Activated T-helper 2 cell treated with anti-CD3 and anti-CD28 coated beads, Interferon-gamma antibody, Interleukin-2, Interleukin-4, amounts not matched to agents 10 μg/mL and 5 μg/mL and 100 μg/mL, durations not matched to agents 14 hours and 24 hours and 36 hours (primary cell): ENCODE measurements around the gene MAGI2. TPM values are rescaled to one million over a fixed set of nuclear protein-coding genes. Genes with fewer than 3 reads are reported as not detected.
A peak's percentile ranks its signal among the peaks of the same experiment; 100 is the strongest.

Experiments used
- DNase-seq: peaks from one replicate; pipeline ENCODE4 v3.0.0; 2021; ENCODE audit warnings: low spot score
- H3K27ac Mint-ChIP-seq: one replicate; pipeline ENCODE4 v1.8.0; 2021; ENCODE audit warnings: mixed read lengths
- H3K27me3 Mint-ChIP-seq: one replicate; pipeline ENCODE4 v1.8.0; 2021; ENCODE audit warnings: low read depth, mixed read lengths
- H3K36me3 Mint-ChIP-seq: one replicate; pipeline ENCODE4 v1.8.0; 2021; ENCODE audit warnings: low read depth, mixed read lengths
- H3K4me1 Mint-ChIP-seq: one replicate; pipeline ENCODE4 v1.8.0; 2021; ENCODE audit warnings: low read depth, mixed read lengths
- H3K4me3 Mint-ChIP-seq: one replicate; pipeline ENCODE4 v1.8.0; 2021; ENCODE audit warnings: low read depth, mild to moderate bottlenecking, moderate library complexity, mixed read lengths
- H3K9me3 Mint-ChIP-seq: one replicate; pipeline ENCODE4 v1.8.0; 2021; ENCODE audit warnings: mixed read lengths
- intact Hi-C: fragments of 100-400 bp; cut with micrococcal nuclease; formaldehyde crosslinking; loops from one replicate; pipeline ENCODE4 v1.15.1; 2023
- total RNA-seq: library from RNA; stranded (reverse); gene quantifications from 2 replicates; pipeline ENCODE4 v1.2.3, GENCODE V29; 2022

Gene MAGI2
- total RNA-seq, 1 donor from 2014 or later = 0.21 TPM

DNA sequence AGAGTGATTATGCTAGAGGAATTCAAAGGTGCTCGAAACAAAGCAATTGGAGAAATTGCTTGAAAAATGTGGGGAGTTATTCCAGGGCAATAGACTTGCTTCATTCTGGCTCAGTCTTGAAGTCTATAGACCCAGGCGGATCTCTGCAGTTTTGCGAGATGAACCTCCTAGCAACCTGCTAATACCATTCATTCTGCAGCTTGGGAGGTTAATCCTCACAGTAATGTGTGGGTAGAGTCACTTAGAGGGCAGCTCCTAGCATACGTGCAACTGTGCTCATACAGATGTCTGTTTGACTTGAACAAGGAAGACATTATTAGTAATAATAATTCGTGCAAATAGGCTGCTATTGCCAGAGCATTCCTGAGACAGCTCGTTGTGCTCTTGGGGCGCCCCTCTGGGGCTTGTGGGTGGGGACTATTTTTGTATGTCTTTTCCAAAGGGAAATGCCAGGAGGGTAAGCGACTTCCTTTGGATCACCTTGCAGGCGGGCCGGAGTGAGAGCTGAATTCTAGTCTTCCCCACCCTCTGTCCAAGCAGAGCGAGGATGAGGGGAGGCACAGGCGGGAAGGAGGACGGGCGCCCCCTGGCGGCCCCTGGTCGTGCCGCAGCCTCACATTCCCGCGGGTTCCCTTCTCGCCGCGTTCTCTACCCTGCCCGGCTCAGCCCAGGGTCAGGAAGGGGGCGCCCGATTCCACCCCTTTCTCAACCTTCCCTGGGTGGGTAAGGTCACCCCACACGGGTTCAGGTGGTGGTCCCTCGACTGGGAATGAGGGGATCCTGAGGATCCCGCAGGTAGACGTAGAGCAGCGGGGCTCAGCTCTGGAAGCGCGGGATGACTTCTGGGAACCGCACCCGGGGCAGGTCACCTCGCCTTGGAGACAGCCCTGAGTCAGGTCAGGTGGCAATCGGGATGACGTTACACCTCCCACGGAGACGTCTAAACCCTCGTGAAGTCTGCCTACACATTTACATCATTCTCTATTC lies 1413.4 kb downstream of the MAGI2 start:
- H3K9me3 Mint-ChIP-seq = no peaks in the 10 kb centered on the region
- no peaks in the 10 kb centered on the region for H3K36me3 Mint-ChIP-seq
- peaks cover 14% of the 10 kb centered on the region for H3K27me3 Mint-ChIP-seq
- intact Hi-C loops = loop anchor here (2.0 to 10.0 kb wide), 2 partner anchors 99 to 385 kb away; no protein-coding TSS in a partner anchor
- H3K4me1 Mint-ChIP-seq = peaks cover 2% of the 10 kb centered on the region
- no peak overlapping the region for H3K4me3 Mint-ChIP-seq
- DNase-seq = peak; percentile 29
- H3K27ac Mint-ChIP-seq = no peak overlapping the region

DNA sequence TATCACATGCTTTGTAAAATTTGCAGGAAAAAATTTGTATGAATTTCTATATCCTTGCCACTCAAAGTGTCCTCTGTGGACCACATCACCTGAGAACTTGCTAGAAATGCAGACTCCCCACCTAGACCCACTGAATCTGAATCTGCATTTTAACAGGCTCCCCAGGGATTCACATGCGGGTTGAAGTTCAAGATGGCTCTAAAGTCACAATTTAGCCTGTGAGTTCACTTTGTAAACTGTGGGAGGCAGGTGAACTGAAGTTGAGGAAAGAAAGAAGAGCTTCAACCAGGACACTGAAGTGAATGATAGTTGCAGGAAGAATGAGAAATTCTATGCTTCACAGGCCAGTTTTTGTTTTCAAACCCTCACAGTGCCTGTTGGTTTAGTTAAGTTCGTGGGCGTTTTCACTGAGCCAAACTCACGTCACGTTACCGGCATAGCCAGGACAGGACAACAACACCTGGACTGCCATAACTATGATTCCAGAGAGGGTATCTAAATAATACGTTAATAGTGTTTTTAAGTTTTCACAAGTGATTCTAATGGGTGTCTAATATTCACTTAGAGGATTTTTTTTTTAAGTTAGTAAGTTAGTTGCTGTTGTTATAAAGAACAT lies 1414.9 kb downstream of the MAGI2 start:
- no peaks in the 10 kb centered on the region for H3K9me3 Mint-ChIP-seq
- H3K27ac Mint-ChIP-seq = no peak overlapping the region
- intact Hi-C loops = loop anchor here (10.0 kb wide), 1 partner anchor 384 kb away; no protein-coding TSS in a partner anchor

DNA sequence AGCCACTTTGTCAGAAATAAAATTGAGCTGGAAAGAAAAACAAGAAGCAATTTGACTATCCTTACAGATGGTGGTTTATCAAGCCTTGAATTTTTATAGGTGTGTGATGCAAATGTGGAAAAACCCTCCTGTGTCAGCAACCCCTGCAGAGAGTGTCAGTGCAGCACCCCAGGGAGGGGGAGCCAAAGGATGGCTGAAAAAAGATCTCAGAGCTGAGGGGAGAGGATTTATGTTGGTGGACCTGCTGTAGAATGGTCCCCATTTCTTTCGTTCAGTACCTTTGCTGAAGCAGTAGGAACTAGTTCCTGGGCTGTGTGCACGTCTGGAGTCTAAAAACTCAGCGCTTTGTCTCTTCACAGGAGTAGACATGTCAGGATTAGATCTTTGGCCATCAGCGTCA lies 1415.9 kb downstream of the MAGI2 start:
- intact Hi-C loops = loop anchor here (10.0 kb wide), 1 partner anchor 383 kb away; no protein-coding TSS in a partner anchor
- no peak overlapping the region for H3K4me3 Mint-ChIP-seq

More for the DNA sequence above, 1414.9 kb downstream of the MAGI2 start:
- DNase-seq = no peak
- H3K4me3 Mint-ChIP-seq = no peak overlapping the region
- peaks cover 2% of the 10 kb centered on the region for H3K4me1 Mint-ChIP-seq
- peaks cover 19% of the 10 kb centered on the region for H3K27me3 Mint-ChIP-seq
- no peaks in the 10 kb centered on the region for H3K36me3 Mint-ChIP-seq

DNA sequence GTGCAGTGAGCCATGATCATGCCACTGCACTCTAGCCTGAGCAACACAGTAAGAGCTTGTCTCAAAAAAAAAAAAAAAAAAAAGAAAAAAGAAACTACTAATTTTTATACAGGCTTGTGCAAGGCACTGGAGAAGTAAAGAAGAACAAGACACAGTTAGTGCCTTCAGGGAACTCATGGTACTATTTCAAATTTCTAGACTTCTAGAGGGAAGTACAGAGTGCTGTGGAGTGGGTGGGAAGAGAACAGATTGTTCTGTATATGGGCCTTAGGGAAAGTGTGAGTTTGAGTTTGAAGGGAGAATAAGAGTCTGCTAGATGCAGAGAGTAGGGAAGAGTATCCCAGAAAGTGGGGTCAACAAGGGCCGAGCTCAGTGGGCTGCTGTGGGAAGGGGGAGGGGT lies 1420.1 kb downstream of the MAGI2 start:
- Mint-ChIP-seq H3K4me3 (no peak overlapping the region), H3K27me3 (peaks cover 34% of the 10 kb centered on the region), H3K36me3 (no peaks in the 10 kb centered on the region), H3K27ac (no peak overlapping the region), H3K4me1 (no peaks in the 10 kb centered on the region), H3K9me3 (no peaks in the 10 kb centered on the region)
- no peak for DNase-seq
- intact Hi-C loops = loop anchor here (10.0 kb wide), 1 partner anchor 379 kb away; no protein-coding TSS in a partner anchor

More for the DNA sequence above, 1415.9 kb downstream of the MAGI2 start:
- Mint-ChIP-seq H3K27me3 (peaks cover 24% of the 10 kb centered on the region), H3K4me1 (peaks cover 2% of the 10 kb centered on the region), H3K27ac (no peak overlapping the region), H3K9me3 (no peaks in the 10 kb centered on the region), H3K36me3 (no peaks in the 10 kb centered on the region)
- DNase-seq = no peak

DNA sequence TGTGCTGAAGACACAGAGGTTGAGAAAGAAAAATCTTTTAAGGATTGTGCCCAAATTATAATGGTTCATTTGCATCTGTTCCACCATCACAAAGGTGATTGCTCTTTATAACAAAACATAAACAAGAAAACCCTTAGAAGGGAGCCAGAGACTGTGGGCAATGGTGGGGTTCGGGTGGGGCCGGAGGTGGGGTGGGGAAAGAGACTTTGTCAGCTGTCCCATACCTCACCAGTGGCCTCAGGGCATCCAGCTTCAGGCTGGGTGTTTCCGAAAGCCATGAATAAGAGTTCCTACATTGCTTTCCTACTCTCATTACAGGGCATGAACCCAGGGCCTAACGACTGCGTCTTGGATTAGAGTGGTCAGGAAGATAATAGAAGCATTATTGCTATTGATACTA lies 1427.0 kb downstream of the MAGI2 start:
- peaks cover 28% of the 10 kb centered on the region for H3K27me3 Mint-ChIP-seq
- H3K9me3 Mint-ChIP-seq = no peaks in the 10 kb centered on the region
- H3K4me3 Mint-ChIP-seq = no peak overlapping the region
- DNase-seq = no peak
- no peak overlapping the region for H3K27ac Mint-ChIP-seq
- peaks cover 1% of the 10 kb centered on the region for H3K4me1 Mint-ChIP-seq
- intact Hi-C loops = no loop called here
- no peaks in the 10 kb centered on the region for H3K36me3 Mint-ChIP-seq

DNA sequence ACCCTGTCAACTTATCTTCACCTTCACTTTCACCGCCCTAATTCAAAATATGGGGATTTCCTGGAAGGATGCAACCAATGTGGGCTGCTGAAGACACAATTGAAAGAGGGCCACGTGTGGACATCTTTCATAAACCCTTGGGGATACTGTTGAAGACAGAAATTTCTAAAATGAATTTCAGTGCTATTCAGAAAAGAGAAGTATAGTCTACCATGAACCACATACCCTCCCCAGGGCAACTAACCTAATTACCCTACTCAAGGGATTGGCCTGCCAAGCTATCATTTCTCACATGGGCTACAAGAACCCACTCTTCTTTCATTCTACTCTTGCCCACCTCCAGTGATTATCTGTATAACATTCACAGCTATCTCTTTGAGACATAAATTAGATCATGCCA lies 1428.9 kb downstream of the MAGI2 start:
- Mint-ChIP-seq H3K4me3 (no peak overlapping the region), H3K27me3 (peaks cover 31% of the 10 kb centered on the region), H3K4me1 (peaks cover 9% of the 10 kb centered on the region), H3K36me3 (no peaks in the 10 kb centered on the region), H3K9me3 (no peaks in the 10 kb centered on the region), H3K27ac (no peak overlapping the region)
- intact Hi-C loops = loop anchor here (5.0 kb wide), 1 partner anchor 1993 kb away; no protein-coding TSS in a partner anchor
- no peak for DNase-seq

DNA sequence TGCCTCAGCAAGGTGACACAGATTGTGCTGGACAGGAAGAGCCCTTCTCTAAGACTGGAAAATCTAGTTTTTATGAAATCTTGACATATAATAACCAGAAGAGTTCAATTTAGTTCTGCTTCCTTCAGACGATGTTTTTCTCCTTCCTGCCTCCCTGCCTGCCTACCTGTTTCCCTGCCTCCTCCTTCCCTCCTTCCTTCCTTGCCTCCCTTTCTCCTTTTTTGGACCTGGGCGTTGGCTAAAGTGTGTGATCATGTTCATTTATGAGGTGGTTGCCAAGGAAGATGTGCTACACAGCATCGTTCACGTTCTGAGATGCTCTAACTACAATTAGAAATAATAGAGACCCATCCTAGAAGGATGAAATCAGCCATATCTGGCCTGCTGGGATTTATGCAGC lies 1430.3 kb downstream of the MAGI2 start:
- Mint-ChIP-seq H3K36me3 (peaks cover 5% of the 10 kb centered on the region), H3K4me3 (no peak overlapping the region), H3K9me3 (no peaks in the 10 kb centered on the region), H3K27me3 (peaks cover 39% of the 10 kb centered on the region), H3K4me1 (peaks cover 15% of the 10 kb centered on the region), H3K27ac (no peak overlapping the region)
- intact Hi-C loops = loop anchor here (5.0 kb wide), 1 partner anchor 1994 kb away; no protein-coding TSS in a partner anchor
- no peak for DNase-seq

DNA sequence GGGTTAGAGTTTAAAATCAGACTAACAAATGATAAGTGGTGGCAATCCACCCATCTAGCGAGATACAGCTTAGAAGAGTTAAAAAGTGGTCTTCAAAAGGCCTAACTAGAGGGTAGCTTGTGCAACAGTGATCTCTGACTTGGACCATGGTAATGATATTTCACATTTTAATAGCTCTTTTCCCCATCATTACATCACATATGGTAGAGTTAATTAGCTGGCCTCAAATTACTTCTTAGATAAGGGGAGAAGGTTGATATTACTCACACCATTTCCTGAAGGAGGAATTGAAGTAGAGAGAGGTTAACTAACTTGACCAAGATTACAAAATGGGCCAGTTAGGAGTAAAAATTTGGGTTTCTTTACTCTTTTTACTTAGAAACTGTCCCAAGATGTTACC lies 1431.3 kb downstream of the MAGI2 start:
- Mint-ChIP-seq H3K27ac (no peak overlapping the region), H3K36me3 (peaks cover 5% of the 10 kb centered on the region), H3K27me3 (peaks cover 48% of the 10 kb centered on the region), H3K4me1 (peaks cover 17% of the 10 kb centered on the region), H3K9me3 (no peaks in the 10 kb centered on the region), H3K4me3 (no peak overlapping the region)
- intact Hi-C loops = loop anchor here (5.0 kb wide), 1 partner anchor 1995 kb away; no protein-coding TSS in a partner anchor
- DNase-seq = no peak

DNA sequence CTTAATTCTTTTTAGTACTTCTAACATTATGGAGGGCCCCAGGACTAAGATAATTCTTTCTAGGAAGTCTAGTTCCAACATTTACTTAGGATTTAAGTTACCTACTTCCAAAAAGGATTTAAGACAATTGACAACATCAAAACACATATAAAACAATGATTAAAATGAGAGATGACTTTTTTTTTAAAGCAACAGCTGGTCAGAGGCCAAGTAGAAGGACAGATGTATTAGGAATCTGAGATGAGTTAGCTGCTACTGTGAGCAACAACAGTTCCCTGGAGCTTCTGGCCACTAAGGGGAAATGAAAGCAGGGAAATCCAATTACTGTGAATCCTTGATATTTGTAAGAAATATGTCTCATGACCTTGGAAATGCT lies 1432.6 kb downstream of the MAGI2 start:
- no peak for DNase-seq
- Mint-ChIP-seq H3K4me3 (no peak overlapping the region), H3K27me3 (peaks cover 55% of the 10 kb centered on the region), H3K4me1 (peaks cover 17% of the 10 kb centered on the region), H3K36me3 (peaks cover 5% of the 10 kb centered on the region), H3K27ac (no peak overlapping the region), H3K9me3 (no peaks in the 10 kb centered on the region)
- intact Hi-C loops = loop anchor here (5.0 kb wide), 1 partner anchor 1996 kb away; no protein-coding TSS in a partner anchor

DNA sequence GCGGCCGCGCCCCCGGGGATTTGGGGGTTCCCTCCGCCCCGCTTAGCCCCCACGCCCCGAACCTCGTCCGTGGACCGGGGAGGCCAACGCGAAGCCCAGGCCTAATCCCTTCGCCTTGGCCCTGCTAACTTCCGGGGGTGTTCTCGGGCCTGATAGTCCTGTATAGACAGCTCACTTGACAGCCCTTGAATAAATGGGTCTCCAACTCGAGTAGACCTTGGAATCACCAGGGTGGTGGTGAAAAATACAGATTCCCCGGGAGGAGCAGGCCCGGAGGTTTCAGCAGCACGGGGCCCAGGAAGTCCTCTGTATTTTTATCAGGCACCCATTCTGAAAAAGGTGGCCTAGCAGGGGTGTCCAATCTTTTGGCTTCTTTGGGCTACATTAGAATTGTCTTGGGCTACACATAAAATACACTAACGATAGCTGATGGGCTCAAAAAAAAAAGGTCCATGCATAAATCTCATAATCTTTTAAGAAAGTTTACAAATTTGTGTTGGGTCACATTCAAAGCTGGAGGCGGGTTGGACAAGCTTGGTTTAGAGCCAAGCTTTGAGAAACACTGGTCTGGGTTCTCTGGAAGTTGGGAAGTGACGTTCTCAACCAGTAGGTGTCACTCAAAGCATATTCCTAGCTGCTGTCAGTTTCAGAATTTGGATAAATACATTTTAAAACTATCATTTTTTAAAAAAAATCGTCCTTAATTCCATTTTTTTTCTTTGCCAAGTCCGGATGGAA lies 1433.2 kb downstream of the MAGI2 start:
- peaks cover 52% of the 10 kb centered on the region for H3K27me3 Mint-ChIP-seq
- DNase-seq = no peak
- H3K4me1 Mint-ChIP-seq = peaks cover 17% of the 10 kb centered on the region
- peak overlapping the region; percentile 63 for H3K4me3 Mint-ChIP-seq
- intact Hi-C loops = loop anchor here (5.0 kb wide), 1 partner anchor 1997 kb away; no protein-coding TSS in a partner anchor
- no peaks in the 10 kb centered on the region for H3K9me3 Mint-ChIP-seq
- H3K36me3 Mint-ChIP-seq = peaks cover 5% of the 10 kb centered on the region
- peak overlapping the region; percentile 56 for H3K27ac Mint-ChIP-seq

DNA sequence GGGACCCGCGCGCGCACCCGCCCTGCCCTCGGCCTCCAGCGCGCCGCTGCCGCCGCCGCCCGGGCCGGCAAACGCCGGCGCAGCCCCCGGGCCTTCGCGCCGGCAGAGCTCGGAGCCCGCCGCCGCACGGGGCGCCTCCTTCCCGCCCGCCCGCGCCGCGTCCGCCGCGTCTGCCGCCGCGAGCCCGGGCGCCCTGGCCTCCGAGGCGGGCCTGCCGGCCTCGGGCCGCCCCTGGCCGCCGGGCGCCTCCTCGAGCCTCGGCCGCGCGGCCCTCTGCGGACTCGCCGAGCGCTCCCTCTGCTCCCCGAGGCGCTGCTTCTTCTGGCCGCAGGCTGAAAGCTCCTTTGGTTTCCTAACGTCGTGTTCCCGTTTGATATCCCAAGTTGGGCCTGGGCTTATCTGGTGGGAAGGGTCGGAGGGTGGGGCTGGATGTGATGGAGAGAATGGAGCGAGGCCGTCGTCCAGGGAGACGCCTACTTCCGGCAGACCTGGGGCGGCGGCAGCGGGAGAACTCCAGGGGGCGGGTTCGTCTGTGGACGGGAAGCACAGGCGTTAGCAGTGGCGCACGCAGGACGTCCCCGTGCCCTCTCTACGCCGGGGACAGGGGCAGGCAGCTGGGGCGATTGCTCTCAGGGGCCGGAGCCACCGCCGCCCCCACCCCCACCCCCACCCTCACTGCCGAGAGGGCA lies 1433.9 kb downstream of the MAGI2 start:
- DNase-seq = peak; percentile 35
- peak overlapping the region; percentile 81 for H3K4me3 Mint-ChIP-seq
- intact Hi-C loops = loop anchor here (2.0 to 10.0 kb wide), 3 partner anchors 225 to 1998 kb away; partner anchors contain the start of genes PHTF2, RSBN1L and TMEM60
- H3K4me1 Mint-ChIP-seq = peaks cover 17% of the 10 kb centered on the region
- no peaks in the 10 kb centered on the region for H3K9me3 Mint-ChIP-seq
- H3K36me3 Mint-ChIP-seq = peaks cover 5% of the 10 kb centered on the region
- peak overlapping the region; percentile 67 for H3K27ac Mint-ChIP-seq
- peaks cover 57% of the 10 kb centered on the region for H3K27me3 Mint-ChIP-seq
